ENCODE measurements around the gene PHYHIPL.

GRCh38 chr10:59173414-59173813 lies 3.0 kb upstream of the PHYHIPL start:
- TF ChIP-seq GATA2 (IDR thresholded peaks at IDR 0.05; ENCODE audit: low read depth, low read length), result no peak
- no peak for TF ChIP-seq GATA3 (IDR thresholded peaks at IDR 0.05; ENCODE audit: low read depth, low read length)
